Duodenal mucosa (tissue), 2 donors: ENCODE data around the gene ASPDH.

Source experiments
- H3K27ac ChIP-seq: one replicate; pipeline ENCODE4 v1.7.0; 2013; ENCODE audit warnings: low read depth, low read length
- H3K27me3 ChIP-seq, 2 donors: one replicate each; pipeline ENCODE4 v1.7.0; 2013; ENCODE audit warnings: low read length in 2 of 2, control low read depth in 1 of 2; ENCODE audit not compliant: insufficient read depth in 2 of 2, control insufficient read depth in 1 of 2
- H3K36me3 ChIP-seq, 2 donors: one replicate each; pipeline ENCODE4 v1.7.0; 2013; ENCODE audit warnings: low read length in 2 of 2, control low read depth in 1 of 2; ENCODE audit not compliant: insufficient read depth in 2 of 2, control insufficient read depth in 1 of 2
- H3K4me1 ChIP-seq, 2 donors: one replicate each; pipeline ENCODE4 v1.7.0; 2013; ENCODE audit warnings: low read length in 2 of 2, control low read depth in 1 of 2; ENCODE audit not compliant: insufficient read depth in 2 of 2, control insufficient read depth in 1 of 2
- H3K4me3 ChIP-seq, 2 donors: one replicate each; pipeline ENCODE4 v1.7.0; 2013; ENCODE audit warnings: low read length in 2 of 2, low read depth in 1 of 2
- H3K9ac ChIP-seq, 2 donors: one replicate each; pipeline ENCODE4 v1.7.0; 2013; ENCODE audit warnings: low read length in 2 of 2, low read depth in 1 of 2
- H3K9me3 ChIP-seq, 2 donors: one replicate each; pipeline ENCODE4 v1.7.0; 2013; ENCODE audit warnings: low read length in 2 of 2, control low read depth in 1 of 2; ENCODE audit not compliant: control insufficient read depth in 1 of 2

ASPDH gene

GRCh38 chr19:50466706-50467039 is 47.0 kb downstream of the ASPDH start:
- Histone ChIP-seq H3K27me3 (no peaks in the 10 kb centered on the region), H3K4me1 (peaks cover 26 to 30% of the 10 kb centered on the region in 2 donors), H3K9ac (no peak overlapping the region), H3K27ac (peak overlapping the region; percentile 42), H3K36me3 (no peaks in the 10 kb centered on the region), H3K4me3 (no peak overlapping the region), H3K9me3 (no peaks in the 10 kb centered on the region)

- Histone ChIP-seq H3K4me3 (no peak overlapping the region), H3K9me3 (no peaks in the 10 kb centered on the region), H3K36me3 (no peaks in the 10 kb centered on the region), H3K27me3 (no peaks in the 10 kb centered on the region), H3K9ac (no peak overlapping the region), H3K4me1 (peaks cover 26 to 30% of the 10 kb centered on the region in 2 donors), H3K27ac (no peak overlapping the region)
Observed at GRCh38 chr19:50465986-50466705, 47.6 kb downstream of the ASPDH start.

GRCh38 chr19:50465000-50465399 is 48.7 kb downstream of the ASPDH start:
- H3K4me3 ChIP-seq: no peak overlapping the region
- no peak overlapping the region for H3K9ac ChIP-seq
- no peak overlapping the region for H3K27ac ChIP-seq
- H3K27me3 ChIP-seq: no peaks in the 10 kb centered on the region
- H3K9me3 ChIP-seq: no peaks in the 10 kb centered on the region
- H3K36me3 ChIP-seq: no peaks in the 10 kb centered on the region
- H3K4me1 ChIP-seq: peaks cover 26 to 30% of the 10 kb centered on the region in 2 donors

GRCh38 chr19:50464348-50464747 is 49.4 kb downstream of the ASPDH start:
- H3K9me3 ChIP-seq: no peaks in the 10 kb centered on the region

GRCh38 chr19:50462970-50463369 is 50.7 kb downstream of the ASPDH start:
- Histone ChIP-seq H3K27ac (no peak overlapping the region), H3K4me1 (peaks cover 26 to 30% of the 10 kb centered on the region in 2 donors), H3K36me3 (no peaks in the 10 kb centered on the region), H3K9me3 (no peaks in the 10 kb centered on the region), H3K27me3 (peaks cover 0 to 4% of the 10 kb centered on the region in 2 donors), H3K9ac (no peak overlapping the region), H3K4me3 (no peak overlapping the region)

More at GRCh38 chr19:50464348-50464747, 49.4 kb downstream of the ASPDH start:
- no peak overlapping the region for H3K27ac ChIP-seq
- H3K4me3 ChIP-seq: no peak overlapping the region
- H3K36me3 ChIP-seq: no peaks in the 10 kb centered on the region
- no peak overlapping the region for H3K9ac ChIP-seq
- no peaks in the 10 kb centered on the region for H3K27me3 ChIP-seq
- H3K4me1 ChIP-seq: peaks cover 26 to 30% of the 10 kb centered on the region in 2 donors
